Astrocyte (in vitro differentiated cells and primary cell): ENCODE measurements around the gene RTN4. TPM values are rescaled to one million over a fixed set of nuclear protein-coding genes. Genes with fewer than 3 reads are reported as not detected.

Source experiments
- DNase-seq: peaks from one replicate; pipeline ENCODE4 v3.0.0-alpha.2; 2010; ENCODE audit warnings: low read depth
- FAIRE-seq: peaks from 2 replicates; lab custom pipeline; 2011; peaks lifted over from hg19 to GRCh38; lab: Jason Lieb, UNC
- H2AFZ ChIP-seq: 2 replicates; pipeline ENCODE4 v1.6.0; 2012; ENCODE audit warnings: low read depth, low read length, inconsistent platforms
- H3K27ac ChIP-seq: 2 replicates; pipeline ENCODE4 v1.5.1; 2011; ENCODE audit warnings: low read depth, low read length, inconsistent platforms
- H3K27me3 ChIP-seq: 2 replicates; pipeline ENCODE4 v1.6.0; 2011; ENCODE audit warnings: low read length, inconsistent platforms; ENCODE audit not compliant: insufficient read depth
- H3K36me3 ChIP-seq: 2 replicates; pipeline ENCODE4 v1.5.1; 2011; ENCODE audit warnings: low read length, inconsistent platforms; ENCODE audit not compliant: insufficient read depth
- H3K4me1 ChIP-seq: 2 replicates; pipeline ENCODE4 v1.5.1; 2011; ENCODE audit warnings: low read length, inconsistent platforms; ENCODE audit not compliant: insufficient read depth
- H3K4me2 ChIP-seq: 2 replicates; pipeline ENCODE4 v1.6.0; 2012; ENCODE audit warnings: low read length, inconsistent platforms
- H3K4me3 ChIP-seq: 2 replicates; pipeline ENCODE4 v1.5.1; 2011; ENCODE audit warnings: low read depth, mild to moderate bottlenecking, low read length, inconsistent platforms; ENCODE audit not compliant: insufficient read depth
- H3K79me2 ChIP-seq: 2 replicates; pipeline ENCODE4 v1.6.0; 2012; ENCODE audit warnings: mild to moderate bottlenecking, low read length, inconsistent platforms; ENCODE audit not compliant: insufficient read depth
- H3K9ac ChIP-seq: 2 replicates; pipeline ENCODE4 v1.6.0; 2012; ENCODE audit warnings: mild to moderate bottlenecking, low read length, inconsistent platforms
- H3K9me3 ChIP-seq: 2 replicates; pipeline ENCODE4 v1.5.1; 2012; ENCODE audit warnings: low read depth, mild to moderate bottlenecking, low read length, inconsistent platforms; ENCODE audit not compliant: insufficient read depth
- H4K20me1 ChIP-seq: 2 replicates; pipeline ENCODE4 v1.6.0; 2012; ENCODE audit warnings: low read length, inconsistent platforms; ENCODE audit not compliant: insufficient read depth
- H3K27ac Mint-ChIP-seq: one replicate; pipeline ENCODE4 v1.8.0; 2021; ENCODE audit warnings: mild to moderate bottlenecking, mixed read lengths; ENCODE audit not compliant: unreplicated experiment
- H3K27me3 Mint-ChIP-seq: one replicate; pipeline ENCODE4 v1.8.0; 2021; ENCODE audit warnings: low read depth, mixed read lengths; ENCODE audit not compliant: unreplicated experiment
- H3K36me3 Mint-ChIP-seq: one replicate; pipeline ENCODE4 v1.8.0; 2021; ENCODE audit warnings: low read depth, mixed read lengths; ENCODE audit not compliant: unreplicated experiment
- H3K4me1 Mint-ChIP-seq: one replicate; pipeline ENCODE4 v1.8.0; 2021; ENCODE audit warnings: low read depth, mixed read lengths; ENCODE audit not compliant: unreplicated experiment
- H3K4me3 Mint-ChIP-seq: one replicate; pipeline ENCODE4 v1.8.0; 2021; ENCODE audit warnings: mild to moderate bottlenecking, moderate library complexity, mixed read lengths; ENCODE audit not compliant: unreplicated experiment
- H3K9me3 Mint-ChIP-seq: one replicate; pipeline ENCODE4 v1.8.0; 2021; ENCODE audit warnings: mild to moderate bottlenecking, mixed read lengths; ENCODE audit not compliant: unreplicated experiment
- EZH2 ChIP-seq: IDR thresholded peaks from 2 replicates; pipeline ENCODE4 v1.6.1; 2012; ENCODE audit warnings: mild to moderate bottlenecking, low read length, inconsistent platforms; ENCODE audit not compliant: insufficient read depth
- total RNA-seq: library from RNA; stranded (reverse); gene quantifications from 2 replicates; pipeline ENCODE4 v1.2.1, GENCODE V29; 2021
- TF ChIP-seq, protein P1 (sequence below): IDR thresholded peaks from 2 replicates; pipeline ENCODE4 v1.5.1; 2011; ENCODE audit warnings: low read depth, mild to moderate bottlenecking, inconsistent platforms, low read length, moderate library complexity; ENCODE audit not compliant: insufficient read depth

RTN4 gene
- total RNA-seq, 1 donor from 2014 or later = 541 TPM

DNA sequence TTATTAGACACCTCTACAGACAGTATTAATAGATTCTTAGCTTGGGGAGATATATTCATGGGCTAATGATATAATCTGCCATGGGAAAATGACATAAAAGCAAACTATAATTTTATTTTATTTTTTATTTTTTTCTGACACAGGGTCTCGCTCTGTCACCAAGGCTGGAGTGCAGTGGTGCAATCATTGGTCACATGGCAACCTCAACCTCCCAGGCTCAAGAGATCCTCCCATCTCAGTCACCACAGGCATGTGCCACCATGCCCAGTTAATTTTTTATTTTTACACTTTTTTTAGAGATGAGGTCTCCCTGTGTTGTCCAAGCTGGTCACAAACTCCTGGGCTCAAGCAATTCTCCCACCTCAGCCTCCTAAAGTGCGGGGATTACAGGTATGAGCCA lies 39.3 kb downstream of the RTN4 start:
- Histone ChIP-seq H3K4me1 (peaks cover 43% of the 10 kb centered on the region), H3K4me3 (no peak overlapping the region), H4K20me1 (peaks cover 99% of the 10 kb centered on the region), H3K27me3 (no peaks in the 10 kb centered on the region), H3K27ac (peak overlapping the region; percentile 1), H3K4me2 (peak overlapping the region; percentile 74), H3K9me3 (no peaks in the 10 kb centered on the region), H2AFZ (no peak overlapping the region), H3K9ac (no peak overlapping the region), H3K36me3 (no peaks in the 10 kb centered on the region), H3K79me2 (peaks cover 100% of the 10 kb centered on the region)
- peak overlapping the region; percentile 73 for H3K27ac Mint-ChIP-seq
- DNase-seq (no peak), FAIRE-seq (no peak)
- peak overlapping the region; percentile 24 for H3K4me3 Mint-ChIP-seq
- H3K9me3 Mint-ChIP-seq = no peaks in the 10 kb centered on the region
- H3K27me3 Mint-ChIP-seq = no peaks in the 10 kb centered on the region
- no peak for TF ChIP-seq EZH2
- TF ChIP-seq, protein P1, sequence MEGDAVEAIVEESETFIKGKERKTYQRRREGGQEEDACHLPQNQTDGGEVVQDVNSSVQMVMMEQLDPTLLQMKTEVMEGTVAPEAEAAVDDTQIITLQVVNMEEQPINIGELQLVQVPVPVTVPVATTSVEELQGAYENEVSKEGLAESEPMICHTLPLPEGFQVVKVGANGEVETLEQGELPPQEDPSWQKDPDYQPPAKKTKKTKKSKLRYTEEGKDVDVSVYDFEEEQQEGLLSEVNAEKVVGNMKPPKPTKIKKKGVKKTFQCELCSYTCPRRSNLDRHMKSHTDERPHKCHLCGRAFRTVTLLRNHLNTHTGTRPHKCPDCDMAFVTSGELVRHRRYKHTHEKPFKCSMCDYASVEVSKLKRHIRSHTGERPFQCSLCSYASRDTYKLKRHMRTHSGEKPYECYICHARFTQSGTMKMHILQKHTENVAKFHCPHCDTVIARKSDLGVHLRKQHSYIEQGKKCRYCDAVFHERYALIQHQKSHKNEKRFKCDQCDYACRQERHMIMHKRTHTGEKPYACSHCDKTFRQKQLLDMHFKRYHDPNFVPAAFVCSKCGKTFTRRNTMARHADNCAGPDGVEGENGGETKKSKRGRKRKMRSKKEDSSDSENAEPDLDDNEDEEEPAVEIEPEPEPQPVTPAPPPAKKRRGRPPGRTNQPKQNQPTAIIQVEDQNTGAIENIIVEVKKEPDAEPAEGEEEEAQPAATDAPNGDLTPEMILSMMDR = no peak
- peaks cover 75% of the 10 kb centered on the region for H3K4me1 Mint-ChIP-seq
- peaks cover 2% of the 10 kb centered on the region for H3K36me3 Mint-ChIP-seq

DNA sequence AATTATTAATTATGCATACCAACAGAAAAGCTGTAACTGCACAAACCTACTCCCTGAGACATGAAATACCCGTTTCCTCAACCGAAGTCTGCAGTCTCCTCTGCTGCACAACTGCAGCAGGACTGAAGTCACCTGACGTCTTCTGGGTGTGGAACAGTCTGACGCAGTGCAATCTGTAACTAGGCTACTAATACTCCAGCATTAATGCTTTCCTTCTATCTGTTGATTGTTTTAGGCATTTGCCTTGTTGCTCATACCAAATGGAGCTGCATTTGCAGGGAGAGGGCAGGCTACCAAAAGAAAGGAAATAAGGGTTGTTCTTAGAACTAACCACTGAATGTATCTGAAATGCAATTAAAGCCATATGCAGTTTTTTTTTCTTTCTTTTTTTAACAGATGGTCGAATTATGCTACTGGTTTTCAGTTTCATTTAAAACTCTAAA lies 40.1 kb downstream of the RTN4 start:
- H3K4me3 Mint-ChIP-seq = peak overlapping the region; percentile 60
- Histone ChIP-seq H3K9ac (no peak overlapping the region), H3K27ac (peak overlapping the region; percentile 1), H3K4me3 (no peak overlapping the region), H3K9me3 (no peaks in the 10 kb centered on the region), H3K4me1 (peaks cover 36% of the 10 kb centered on the region), H3K79me2 (peaks cover 100% of the 10 kb centered on the region), H3K36me3 (no peaks in the 10 kb centered on the region), H3K4me2 (peak overlapping the region; percentile 74), H3K27me3 (no peaks in the 10 kb centered on the region), H4K20me1 (peaks cover 99% of the 10 kb centered on the region), H2AFZ (no peak overlapping the region)
- no peaks in the 10 kb centered on the region for H3K27me3 Mint-ChIP-seq
- peak overlapping the region; percentile 16 for H3K27ac Mint-ChIP-seq
- peak; percentile 40 for DNase-seq
- peaks cover 2% of the 10 kb centered on the region for H3K36me3 Mint-ChIP-seq
- FAIRE-seq = no peak
- H3K9me3 Mint-ChIP-seq = no peaks in the 10 kb centered on the region
- no peak for TF ChIP-seq EZH2
- TF ChIP-seq, protein P1 = no peak
- peaks cover 72% of the 10 kb centered on the region for H3K4me1 Mint-ChIP-seq

- Mint-ChIP-seq H3K9me3 (no peaks in the 10 kb centered on the region), H3K27ac (no peak overlapping the region), H3K4me1 (peaks cover 65% of the 10 kb centered on the region), H3K4me3 (no peak overlapping the region), H3K27me3 (no peaks in the 10 kb centered on the region), H3K36me3 (peaks cover 2% of the 10 kb centered on the region)
- H3K4me3 ChIP-seq = no peak overlapping the region
- DNase-seq (no peak), FAIRE-seq (no peak)
- H3K9ac ChIP-seq = no peak overlapping the region
- H3K27ac ChIP-seq = no peak overlapping the region
- no peak overlapping the region for H2AFZ ChIP-seq
- H3K4me1 ChIP-seq = peaks cover 30% of the 10 kb centered on the region
- no peaks in the 10 kb centered on the region for H3K36me3 ChIP-seq
- H3K4me2 ChIP-seq = peak overlapping the region; percentile 74
- TF ChIP-seq, protein P1 = no peak
- TF ChIP-seq EZH2 = no peak
- no peaks in the 10 kb centered on the region for H3K9me3 ChIP-seq
- H4K20me1 ChIP-seq = peaks cover 99% of the 10 kb centered on the region
- H3K27me3 ChIP-seq = no peaks in the 10 kb centered on the region
- H3K79me2 ChIP-seq = peaks cover 100% of the 10 kb centered on the region
Measured at GRCh38 chr2:55009277-55010060, 40.8 kb downstream of the RTN4 start.
